GM18951 (cell line): ENCODE data around the gene SMOC2.
"Not testable (repeated sequence)": the region's sequence is repeated elsewhere in the genome, so short reads cannot be mapped to it uniquely, and the experiment has no call there.

Source experiments
- POLR2A ChIP-seq: IDR thresholded peaks from 4 replicates; pipeline ENCODE4 v1.6.1; 2011; ENCODE audit warnings: mild to moderate bottlenecking; ENCODE audit not compliant: insufficient read length, insufficient read depth; ENCODE audit errors: extremely low read depth
- in situ Hi-C: fragments of 300-500 bp; cut with MboI; formaldehyde crosslinking; loops from one replicate; pipeline ENCODE4 v1.12.0; 2022; ENCODE audit warnings: low sequenced_read_pairs, mixed read lengths, inconsistent platforms; ENCODE audit not compliant: unreplicated experiment

SMOC2 gene

GRCh38 chr6:168704678-168705077 lies 263.7 kb downstream of the SMOC2 start:
- no peak for TF ChIP-seq POLR2A
- in situ Hi-C loops, result no loop called here

GRCh38 chr6:168705271-168705670 lies 264.3 kb downstream of the SMOC2 start:
- in situ Hi-C loops, result not testable (repeated sequence)

DNA sequence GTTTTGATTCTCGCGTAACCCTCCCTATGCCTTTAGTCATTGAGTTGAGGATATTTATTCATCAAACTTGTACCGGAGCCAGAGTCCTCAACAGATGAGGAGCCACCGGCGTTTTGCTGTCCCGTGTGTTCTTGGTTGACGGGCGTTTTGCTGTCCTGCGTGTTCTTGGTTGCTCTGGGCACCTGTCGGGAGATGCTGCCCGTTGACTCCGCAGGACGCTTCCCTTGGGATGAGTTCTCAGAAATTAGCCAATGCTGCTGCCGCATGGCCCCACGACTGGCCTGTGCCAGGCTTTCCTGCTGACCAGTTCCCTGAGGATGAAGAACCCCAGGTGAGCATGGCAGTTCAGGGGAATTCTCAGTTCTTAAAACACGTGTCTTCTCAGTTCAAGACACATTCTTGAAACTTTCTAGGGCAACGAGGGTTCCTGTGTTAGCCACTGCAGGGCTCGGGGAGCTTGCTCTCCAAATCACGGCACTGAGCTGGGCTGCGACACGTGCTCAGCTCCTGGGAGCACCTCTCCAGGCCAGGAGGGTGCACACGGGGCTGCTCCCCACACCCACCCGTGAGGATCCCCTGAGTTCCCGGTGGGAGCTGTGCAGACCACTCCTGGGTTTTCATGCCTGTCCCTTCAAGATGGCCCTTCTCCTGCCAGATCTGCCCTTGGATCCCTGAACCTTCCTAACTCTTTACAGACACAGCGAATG lies 265.6 kb downstream of the SMOC2 start:
- in situ Hi-C loops, result no loop called here
- TF ChIP-seq POLR2A, result no peak

DNA sequence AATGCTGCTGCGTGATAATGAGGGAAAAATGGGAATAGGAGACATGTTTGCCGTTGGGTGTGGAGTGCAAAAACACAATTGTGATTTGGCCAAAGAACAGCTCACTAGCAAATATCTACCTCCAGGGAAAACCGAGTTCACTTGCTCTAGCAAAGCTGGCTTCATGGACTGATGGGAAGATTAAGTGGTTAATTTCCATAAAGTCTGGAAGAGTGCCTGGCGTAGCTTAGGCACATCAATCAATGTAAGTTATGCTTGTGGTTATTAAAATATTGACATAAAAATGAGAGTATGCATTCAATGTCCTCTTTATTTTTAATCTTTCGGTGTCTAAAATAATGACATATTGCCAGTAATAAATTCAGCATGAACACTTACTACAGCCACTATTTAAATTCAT lies 267.5 kb downstream of the SMOC2 start:
- TF ChIP-seq POLR2A, result no peak
- in situ Hi-C loops, result no loop called here

DNA sequence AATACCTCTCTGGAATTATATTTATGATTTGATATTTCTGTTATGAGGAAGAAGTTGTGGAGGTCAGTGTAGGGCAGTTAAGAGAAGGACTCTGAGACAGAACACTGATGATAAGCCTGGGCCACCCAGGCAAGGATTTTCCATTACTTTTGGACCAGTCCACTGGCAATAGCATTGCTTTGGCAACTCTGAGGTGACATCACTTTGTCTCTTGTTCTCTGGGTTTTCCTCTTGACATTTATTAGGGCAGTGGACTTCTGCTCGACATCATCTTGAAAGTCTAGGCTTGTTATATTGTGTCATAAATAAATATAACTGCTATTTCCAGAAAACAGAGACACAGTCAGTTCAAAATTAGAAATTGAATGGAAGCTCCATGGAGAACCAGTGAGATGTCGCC lies 268.0 kb downstream of the SMOC2 start:
- in situ Hi-C loops, result no loop called here
- no peak for TF ChIP-seq POLR2A

DNA sequence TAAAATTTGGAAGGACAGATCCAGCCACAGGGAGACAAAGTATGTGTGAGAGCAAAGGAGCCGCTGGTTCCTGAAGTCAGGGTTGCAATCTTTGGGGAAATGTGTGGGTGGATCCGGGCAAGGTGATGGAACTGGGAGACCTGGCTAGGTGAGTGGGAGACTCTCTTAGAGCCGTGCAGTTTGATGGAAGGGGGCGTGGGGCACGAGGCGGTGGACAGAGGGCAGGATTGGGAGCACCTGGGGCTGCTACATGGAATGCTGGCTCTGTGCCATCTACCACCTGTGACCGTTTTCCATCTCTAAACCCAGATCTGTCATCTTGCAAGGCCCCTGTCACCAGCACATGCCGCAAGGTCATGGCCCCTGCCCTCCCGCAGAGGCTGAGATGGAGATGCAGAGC lies 268.4 kb downstream of the SMOC2 start:
- in situ Hi-C loops, result no loop called here
- no peak for TF ChIP-seq POLR2A

DNA sequence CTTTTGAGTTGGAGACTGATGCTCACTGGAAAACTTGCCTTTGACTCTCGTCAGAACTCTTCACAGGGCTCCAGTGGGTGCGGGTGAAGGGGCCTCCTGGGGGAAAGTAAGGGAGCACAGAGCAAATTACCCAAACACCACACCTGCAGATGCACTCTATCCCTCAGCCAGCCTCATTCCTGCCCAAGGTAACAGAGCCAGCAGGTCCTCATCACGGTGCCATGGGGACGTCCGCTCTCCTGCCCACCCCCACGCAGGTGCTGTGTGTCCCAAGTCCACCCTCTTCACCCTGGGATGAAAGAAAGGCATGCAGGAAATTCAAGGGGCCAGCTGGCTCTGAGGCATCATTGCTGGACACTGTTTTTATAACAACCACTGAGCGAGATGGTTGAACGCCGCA lies 269.0 kb downstream of the SMOC2 start:
- in situ Hi-C loops, result no loop called here
- no peak for TF ChIP-seq POLR2A

DNA sequence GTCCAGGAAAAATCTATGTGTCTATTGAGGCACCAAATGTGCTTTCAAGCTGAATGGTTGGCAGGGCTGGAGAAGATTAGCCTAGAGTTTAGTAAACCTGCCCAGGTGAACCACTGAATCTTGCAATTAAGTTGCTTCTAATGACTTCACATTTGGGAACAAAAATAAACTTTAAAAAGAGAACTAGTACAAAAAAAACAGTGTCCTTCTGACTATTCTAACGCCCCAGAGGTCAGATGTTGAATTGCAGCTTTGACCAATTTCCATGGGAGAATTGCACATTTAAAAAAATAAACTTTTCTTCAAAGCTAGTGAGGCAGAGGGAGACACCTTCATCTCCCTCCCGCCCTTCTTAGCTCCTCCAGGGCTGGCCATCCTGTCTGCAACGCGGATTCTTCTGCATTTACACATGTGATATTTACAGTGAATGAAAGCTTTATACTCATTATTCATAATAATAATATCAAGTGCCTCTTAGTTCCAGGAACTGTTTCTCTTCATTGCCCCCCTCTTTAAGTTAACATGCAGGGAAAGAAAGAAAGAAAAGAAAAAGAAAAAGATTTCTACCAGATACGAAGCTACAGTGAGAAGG lies 270.2 kb downstream of the SMOC2 start:
- no peak for TF ChIP-seq POLR2A
- in situ Hi-C loops, result no loop called here

GRCh38 chr6:168711666-168712300 lies 270.8 kb downstream of the SMOC2 start:
- in situ Hi-C loops, result no loop called here
- no peak for TF ChIP-seq POLR2A

DNA sequence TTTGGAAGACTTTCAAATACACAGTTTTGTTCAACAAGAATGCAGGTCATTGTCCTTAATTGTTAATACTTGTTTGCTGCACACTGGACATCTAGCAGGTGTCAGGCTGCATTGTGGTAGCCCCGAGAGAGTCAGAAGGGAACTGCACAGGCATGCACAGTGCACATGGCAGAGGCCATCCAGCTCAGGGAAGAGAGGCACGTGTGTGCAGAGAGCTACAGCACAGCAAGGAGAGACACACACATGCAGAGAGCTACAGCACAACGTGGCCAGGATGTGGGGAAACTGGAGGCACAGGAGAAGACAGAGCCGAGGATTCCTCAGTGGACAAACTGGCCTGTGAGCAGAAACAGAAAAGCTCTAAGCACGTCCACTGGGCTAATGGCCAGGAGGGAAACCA lies 272.0 kb downstream of the SMOC2 start:
- in situ Hi-C loops, result no loop called here
- TF ChIP-seq POLR2A, result no peak

GRCh38 chr6:168713839-168714238 lies 272.9 kb downstream of the SMOC2 start:
- no peak for TF ChIP-seq POLR2A
- in situ Hi-C loops, result no loop called here

GRCh38 chr6:168714547-168715260 lies 273.7 kb downstream of the SMOC2 start:
- in situ Hi-C loops, result no loop called here
- no peak for TF ChIP-seq POLR2A

DNA sequence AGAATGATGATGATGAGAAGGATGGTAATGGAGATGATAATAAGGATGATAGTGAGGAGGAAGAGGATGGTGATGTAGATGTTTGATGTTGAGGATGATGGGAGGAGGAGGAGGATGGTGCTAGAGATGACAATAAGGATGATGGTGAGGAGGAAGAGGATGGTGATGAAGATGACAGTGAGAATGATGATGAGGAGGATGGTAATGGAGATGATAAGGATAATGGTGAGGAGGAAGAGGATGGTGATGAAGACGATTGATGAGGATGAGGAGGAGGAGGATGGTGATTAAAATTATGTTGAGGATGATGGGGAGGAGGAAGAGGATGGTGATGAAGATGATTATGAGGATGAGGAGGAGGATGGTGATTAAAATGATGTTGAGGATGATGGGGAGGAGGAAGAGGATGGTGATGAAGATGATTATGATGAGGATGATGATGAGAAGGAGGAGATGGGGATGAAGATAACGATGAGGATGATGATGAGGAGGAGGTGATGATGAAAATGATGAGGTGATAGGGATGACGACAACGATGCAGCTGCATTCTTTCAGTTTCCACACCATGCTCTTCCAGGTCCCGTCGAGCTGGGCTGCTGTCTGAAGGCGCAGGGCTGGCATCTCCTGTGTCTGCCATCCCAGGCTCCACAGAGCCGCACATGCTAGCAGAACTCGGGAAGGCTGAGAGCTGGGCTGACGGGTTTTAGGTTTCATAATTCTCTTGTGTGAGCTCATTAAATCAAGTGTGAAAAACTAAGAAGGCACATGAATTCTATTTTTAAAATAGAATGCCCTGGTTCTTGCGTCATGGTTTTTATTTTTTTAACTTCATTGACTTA lies 274.9 kb downstream of the SMOC2 start:
- no peak for TF ChIP-seq POLR2A
- in situ Hi-C loops, result no loop called here
